Heart left ventricle (tissue), 13 donors: ENCODE measurements around the gene PPIG.

Source experiments
- POLR2A ChIP-seq, 2 donors: fragments of 450-650 bp; IDR thresholded peaks; one replicate each; pipeline ENCODE4 v1.6.1; 2017; ENCODE audit warnings: antibody characterized with exemption in 2 of 2, mild to moderate bottlenecking in 2 of 2, moderate library complexity in 2 of 2
- TF ChIP-seq, protein P1 (sequence below), 12 donors: fragments of 200-600 bp; sonication (generic) in 4 of 12; IDR thresholded peaks; one replicate each; pipeline versions ENCODE4 v1.5.0 to v1.8.0; 2018 to 2022; ENCODE audit warnings: antibody characterized with exemption in 12 of 12, mild to moderate bottlenecking in 5 of 12
- donor health status: ischemic (EF 13 %, LVEDD 7.1; RV severe dilation, severe dysfunction).
- donor health status: DM: no; HTN: yes; CAD: no.
- donor health status: DM: no; HTN: no; CAD: no.
- donor health status: ischemic (EF 25% LVEDD 6.9; RV normal size, moderate dysfunction).
- donor health status: ischemic (EF 25% LVEDD 5.7; RV mildly dilated, moderate dysfunction).
- donor health status: ischemic (EF 35%, LVEDD 5.7; RV mildly dilated, moderate dysfunction).
- donor health status: nonischemic (EF 11% LVEDD 7.7; RV severe dilation, severe dysfunction).
- donor health status: DM: yes; HTN: yes; CAD: no.
- donor health status: PGD.
- donor health status: ischemic (EF 29% LVEDD 5.4; RV normal size, mild dysfunction).
- donor health status: nonischemic (EF 23%, LVEDD 6.1; RV moderate dilation, normal function).

DNA sequence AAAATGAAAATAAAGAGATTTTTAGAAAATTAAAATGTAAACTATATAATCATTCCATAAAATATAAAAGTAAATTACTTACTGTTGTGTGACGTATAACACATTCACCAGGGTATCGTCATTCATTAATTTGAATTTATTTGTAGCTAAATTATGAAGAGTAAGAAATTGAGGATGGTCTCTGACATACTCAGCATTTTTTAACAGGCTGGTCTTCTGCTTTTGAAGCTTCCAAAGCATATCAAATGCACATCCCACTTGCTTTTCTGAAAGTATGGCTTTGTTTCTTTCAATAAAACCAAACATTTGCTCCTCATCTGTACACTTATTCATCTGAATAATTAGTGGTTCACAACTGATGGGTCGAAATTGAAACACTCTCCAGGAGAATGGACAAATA lies 12.6 kb upstream of the PPIG start:
- TF ChIP-seq, protein P1, sequence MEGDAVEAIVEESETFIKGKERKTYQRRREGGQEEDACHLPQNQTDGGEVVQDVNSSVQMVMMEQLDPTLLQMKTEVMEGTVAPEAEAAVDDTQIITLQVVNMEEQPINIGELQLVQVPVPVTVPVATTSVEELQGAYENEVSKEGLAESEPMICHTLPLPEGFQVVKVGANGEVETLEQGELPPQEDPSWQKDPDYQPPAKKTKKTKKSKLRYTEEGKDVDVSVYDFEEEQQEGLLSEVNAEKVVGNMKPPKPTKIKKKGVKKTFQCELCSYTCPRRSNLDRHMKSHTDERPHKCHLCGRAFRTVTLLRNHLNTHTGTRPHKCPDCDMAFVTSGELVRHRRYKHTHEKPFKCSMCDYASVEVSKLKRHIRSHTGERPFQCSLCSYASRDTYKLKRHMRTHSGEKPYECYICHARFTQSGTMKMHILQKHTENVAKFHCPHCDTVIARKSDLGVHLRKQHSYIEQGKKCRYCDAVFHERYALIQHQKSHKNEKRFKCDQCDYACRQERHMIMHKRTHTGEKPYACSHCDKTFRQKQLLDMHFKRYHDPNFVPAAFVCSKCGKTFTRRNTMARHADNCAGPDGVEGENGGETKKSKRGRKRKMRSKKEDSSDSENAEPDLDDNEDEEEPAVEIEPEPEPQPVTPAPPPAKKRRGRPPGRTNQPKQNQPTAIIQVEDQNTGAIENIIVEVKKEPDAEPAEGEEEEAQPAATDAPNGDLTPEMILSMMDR (IDR thresholded peaks at IDR 0.05) = no peak
- no peak for TF ChIP-seq POLR2A (IDR thresholded peaks at IDR 0.05)
